PC-9 (cell line): Measurements from ENCODE around the gene OR6X1. TPM values are rescaled to one million over a fixed set of nuclear protein-coding genes. Genes with fewer than 3 reads are reported as not detected.

Experiments
- BruUV-seq: library from RNA; stranded (reverse); fragments of 400-500 nt; replicated peaks from 2 replicates; lab custom pipeline; 2021; lab: Mats Ljungman, UMichigan
- CTCF ChIA-PET: fragments of 300-600 bp; sonication (Branson Sonifier 250); formaldehyde crosslinking; loops from one replicate; lab custom pipeline; 2022; ENCODE audit warnings: antibody characterized with exemption; lab: Charles Lee
- POLR2A ChIA-PET: fragments of 300-600 bp; sonication (Branson Sonifier 250); formaldehyde crosslinking; loops from one replicate; lab custom pipeline; 2022; ENCODE audit warnings: antibody characterized with exemption; ENCODE audit not compliant: unreplicated experiment; lab: Charles Lee
- DNase-seq, 2 experiments: peaks; one replicate each; pipeline versions ENCODE4 v3.0.0 to v3.0.0-alpha.2; 2015 to 2022; ENCODE audit warnings: mixed read lengths in 1 of 2
- H2AFZ ChIP-seq: fragments of 200-600 bp; sonication (generic); 2 replicates; pipeline ENCODE4 v1.8.1; 2017; ENCODE audit warnings: antibody characterized with exemption
- H3F3A ChIP-seq: fragments of 200-600 bp; sonication (generic); 2 replicates; pipeline ENCODE4 v1.8.1; 2017; ENCODE audit warnings: antibody characterized with exemption, mild to moderate bottlenecking, low read depth; ENCODE audit not compliant: insufficient read depth
- H3K27ac ChIP-seq: fragments of 200-600 bp; sonication (generic); 2 replicates; pipeline ENCODE4 v1.6.1; 2016; ENCODE audit warnings: mixed run types
- H3K27me3 ChIP-seq: fragments of 200-600 bp; sonication (generic); 2 replicates; pipeline ENCODE4 v1.6.1; 2016; ENCODE audit warnings: low read depth, mixed run types; ENCODE audit not compliant: insufficient read depth
- H3K36me3 ChIP-seq: fragments of 200-600 bp; sonication (generic); 2 replicates; pipeline ENCODE4 v1.6.1; 2016; ENCODE audit warnings: low read depth, mixed run types
- H3K4me1 ChIP-seq: fragments of 200-600 bp; sonication (generic); replicated peaks from 2 replicates; pipeline ENCODE4 v1.6.1; 2016; ENCODE audit warnings: mixed run types; ENCODE audit not compliant: insufficient read depth
- H3K4me2 ChIP-seq: fragments of 200-600 bp; sonication (generic); 2 replicates; pipeline ENCODE4 v1.6.1; 2017; ENCODE audit warnings: mixed run types
- H3K4me3 ChIP-seq: fragments of 200-600 bp; sonication (generic); 2 replicates; pipeline ENCODE4 v1.6.1; 2016; ENCODE audit warnings: mixed run types
- H3K79me2 ChIP-seq: fragments of 200-600 bp; sonication (generic); 2 replicates; pipeline ENCODE4 v1.6.1; 2017; ENCODE audit warnings: low read depth, mixed run types
- H3K9me2 ChIP-seq: fragments of 200-600 bp; sonication (generic); 2 replicates; pipeline ENCODE4 v1.8.1; 2017; ENCODE audit warnings: mild to moderate bottlenecking; ENCODE audit not compliant: insufficient read depth
- H3K9me3 ChIP-seq: fragments of 200-600 bp; sonication (generic); 2 replicates; pipeline ENCODE4 v1.8.1; 2016; ENCODE audit warnings: low read depth; ENCODE audit not compliant: insufficient read depth
- H4K20me1 ChIP-seq: fragments of 200-600 bp; sonication (generic); 2 replicates; pipeline ENCODE4 v1.8.1; 2017; ENCODE audit not compliant: insufficient read depth
- EZH2 ChIP-seq: fragments of 200-600 bp; sonication (generic); IDR thresholded peaks from 2 replicates; pipeline ENCODE4 v1.8.0; 2017; ENCODE audit warnings: antibody characterized with exemption, low read depth
- intact Hi-C: fragments of 100-400 bp; cut with micrococcal nuclease; formaldehyde crosslinking; loops from one replicate; pipeline ENCODE4 v1.10.0; 2022; ENCODE audit not compliant: unreplicated experiment
- total RNA-seq: library from RNA; stranded (reverse); gene quantifications from 2 replicates; pipeline ENCODE4 v1.2.3, GENCODE V29; 2021
- TF ChIP-seq, protein P1 (sequence below): fragments of 200-600 bp; sonication (generic); conservative IDR thresholded peaks from 2 replicates; pipeline ENCODE4 v1.6.1; 2017; ENCODE audit warnings: mixed run types, antibody characterized with exemption, mild to moderate bottlenecking, moderate library complexity

OR6X1 gene
- total RNA-seq, 1 experiment from 2014 or later, result not detected

DNA sequence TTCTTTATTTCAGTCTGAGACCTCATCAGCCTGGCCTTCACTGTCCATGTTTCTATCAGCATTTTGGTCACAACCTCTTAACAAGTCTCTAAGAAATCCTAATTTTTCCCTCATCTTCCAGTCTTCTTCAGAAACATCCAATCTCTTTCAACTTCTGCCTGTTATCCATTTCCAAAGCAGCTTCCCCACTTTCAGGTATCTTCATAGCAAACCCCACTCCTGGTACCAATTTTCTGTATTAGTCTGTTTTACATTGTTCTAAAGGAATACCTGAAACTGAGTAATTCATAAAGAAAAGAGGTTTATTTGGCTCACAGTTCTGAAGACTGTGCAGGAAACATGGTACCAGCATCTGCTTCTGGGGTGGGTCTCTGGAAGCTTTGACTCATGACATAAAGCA is 8.1 kb upstream of the OR6X1 start:
- no peaks in the 10 kb centered on the region for H4K20me1 ChIP-seq
- H3K9me3 ChIP-seq, result no peaks in the 10 kb centered on the region
- H3K27me3 ChIP-seq, result peaks cover 22% of the 10 kb centered on the region
- no peak overlapping the region for H3K4me2 ChIP-seq
- intact Hi-C loops, result no loop called here
- POLR2A ChIA-PET, result no interaction called here
- no peaks in the 10 kb centered on the region for H3F3A ChIP-seq
- CTCF ChIA-PET, result no interaction called here
- no TSS peak for BruUV-seq
- no peak overlapping the region for H3K27ac ChIP-seq
- no peaks in the 10 kb centered on the region for H3K79me2 ChIP-seq
- no peaks in the 10 kb centered on the region for H3K36me3 ChIP-seq
- no peak overlapping the region for H3K4me3 ChIP-seq
- H3K4me1 ChIP-seq, result no peaks in the 10 kb centered on the region
- H3K9me2 ChIP-seq, result no peaks in the 10 kb centered on the region
- no peak for TF ChIP-seq EZH2
- DNase-seq, result no peak
- H2AFZ ChIP-seq, result no peak overlapping the region

DNA sequence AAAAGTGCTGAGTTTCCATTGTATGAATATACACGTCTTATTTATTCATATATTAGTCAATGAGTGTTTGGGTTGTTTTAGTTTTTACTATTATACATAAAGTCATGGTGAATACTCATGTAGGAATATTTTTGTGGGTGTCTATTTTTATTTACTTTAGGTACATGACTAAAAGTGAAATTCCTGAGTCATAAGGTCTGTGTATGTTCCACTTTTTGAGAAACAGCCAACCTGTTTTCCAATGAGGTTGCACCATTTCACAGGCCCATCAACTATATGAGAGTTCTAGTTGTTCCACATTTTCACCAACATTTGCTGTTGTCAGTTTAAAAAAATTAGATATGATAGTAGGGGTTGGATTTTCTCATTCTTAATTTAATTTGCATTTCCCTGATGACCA is 6.6 kb upstream of the OR6X1 start:
- H3K36me3 ChIP-seq, result no peaks in the 10 kb centered on the region
- no peak for DNase-seq
- CTCF ChIA-PET, result no interaction called here
- POLR2A ChIA-PET, result no interaction called here
- no peak overlapping the region for H3K4me2 ChIP-seq
- no peaks in the 10 kb centered on the region for H3K4me1 ChIP-seq
- H3K4me3 ChIP-seq, result no peak overlapping the region
- no peaks in the 10 kb centered on the region for H3K9me3 ChIP-seq
- H4K20me1 ChIP-seq, result no peaks in the 10 kb centered on the region
- peaks cover 36% of the 10 kb centered on the region for H3K27me3 ChIP-seq
- H3K79me2 ChIP-seq, result no peaks in the 10 kb centered on the region
- no peaks in the 10 kb centered on the region for H3K9me2 ChIP-seq
- no peaks in the 10 kb centered on the region for H3F3A ChIP-seq
- H2AFZ ChIP-seq, result no peak overlapping the region
- intact Hi-C loops, result no loop called here
- TF ChIP-seq EZH2, result no peak
- TF ChIP-seq, protein P1, sequence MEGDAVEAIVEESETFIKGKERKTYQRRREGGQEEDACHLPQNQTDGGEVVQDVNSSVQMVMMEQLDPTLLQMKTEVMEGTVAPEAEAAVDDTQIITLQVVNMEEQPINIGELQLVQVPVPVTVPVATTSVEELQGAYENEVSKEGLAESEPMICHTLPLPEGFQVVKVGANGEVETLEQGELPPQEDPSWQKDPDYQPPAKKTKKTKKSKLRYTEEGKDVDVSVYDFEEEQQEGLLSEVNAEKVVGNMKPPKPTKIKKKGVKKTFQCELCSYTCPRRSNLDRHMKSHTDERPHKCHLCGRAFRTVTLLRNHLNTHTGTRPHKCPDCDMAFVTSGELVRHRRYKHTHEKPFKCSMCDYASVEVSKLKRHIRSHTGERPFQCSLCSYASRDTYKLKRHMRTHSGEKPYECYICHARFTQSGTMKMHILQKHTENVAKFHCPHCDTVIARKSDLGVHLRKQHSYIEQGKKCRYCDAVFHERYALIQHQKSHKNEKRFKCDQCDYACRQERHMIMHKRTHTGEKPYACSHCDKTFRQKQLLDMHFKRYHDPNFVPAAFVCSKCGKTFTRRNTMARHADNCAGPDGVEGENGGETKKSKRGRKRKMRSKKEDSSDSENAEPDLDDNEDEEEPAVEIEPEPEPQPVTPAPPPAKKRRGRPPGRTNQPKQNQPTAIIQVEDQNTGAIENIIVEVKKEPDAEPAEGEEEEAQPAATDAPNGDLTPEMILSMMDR, result no peak
- no peak overlapping the region for H3K27ac ChIP-seq
- BruUV-seq, result no TSS peak

DNA sequence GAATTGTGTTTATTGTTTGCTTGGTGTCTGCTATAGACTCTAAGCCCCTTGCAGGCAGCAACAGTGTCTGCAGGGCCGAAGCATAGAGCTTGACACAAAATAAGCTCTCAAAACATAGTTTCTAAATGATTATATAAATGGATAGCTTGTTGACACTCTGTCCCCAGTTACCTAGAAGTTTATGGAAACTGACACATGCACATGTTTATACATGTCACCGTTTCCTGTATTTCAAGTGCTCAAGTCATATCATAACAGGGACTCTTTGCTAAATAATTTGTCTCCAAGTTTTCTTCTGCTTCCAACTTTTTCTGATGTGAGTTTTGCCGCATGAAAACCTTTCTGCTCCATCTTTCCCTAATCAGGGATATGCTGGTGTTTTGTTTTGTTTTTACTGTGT is 3.7 kb upstream of the OR6X1 start:
- no peaks in the 10 kb centered on the region for H3K4me1 ChIP-seq
- no peaks in the 10 kb centered on the region for H3K9me3 ChIP-seq
- H3K27ac ChIP-seq, result no peak overlapping the region
- no peak overlapping the region for H3K4me2 ChIP-seq
- no peaks in the 10 kb centered on the region for H3K9me2 ChIP-seq
- no peaks in the 10 kb centered on the region for H3F3A ChIP-seq
- BruUV-seq, result no TSS peak
- H3K36me3 ChIP-seq, result no peaks in the 10 kb centered on the region
- ChIA-PET POLR2A (no interaction called here), CTCF (no interaction called here)
- H3K4me3 ChIP-seq, result no peak overlapping the region
- no peak overlapping the region for H2AFZ ChIP-seq
- peaks cover 59% of the 10 kb centered on the region for H3K27me3 ChIP-seq
- no peak for DNase-seq
- H4K20me1 ChIP-seq, result no peaks in the 10 kb centered on the region
- no peaks in the 10 kb centered on the region for H3K79me2 ChIP-seq
- TF ChIP-seq, protein P1, result no peak
- TF ChIP-seq EZH2, result no peak
- intact Hi-C loops, result no loop called here

DNA sequence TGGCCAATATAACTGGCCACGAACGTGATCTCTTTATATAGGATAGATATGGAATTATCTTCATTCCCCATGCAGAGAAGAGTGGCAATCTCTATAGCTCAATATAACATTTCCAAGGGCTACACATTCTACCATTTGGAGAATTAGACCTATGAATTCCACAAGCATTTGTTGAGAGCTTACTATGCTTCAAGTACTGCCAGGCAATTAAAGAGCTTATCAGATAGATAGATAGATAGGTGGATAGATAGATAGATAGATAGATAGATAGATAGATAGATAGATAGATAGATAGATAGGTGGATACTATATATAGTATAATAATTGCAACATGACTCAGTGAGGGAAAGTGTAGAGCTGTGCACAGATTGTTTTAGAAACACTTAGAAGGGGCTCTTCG is 1.5 kb upstream of the OR6X1 start:
- DNase-seq, result no peak
- Histone ChIP-seq H3K36me3 (no peaks in the 10 kb centered on the region), H3K9me2 (no peaks in the 10 kb centered on the region), H3K4me1 (no peaks in the 10 kb centered on the region), H3K4me2 (no peak overlapping the region), H3K27me3 (peaks cover 62% of the 10 kb centered on the region), H3K79me2 (no peaks in the 10 kb centered on the region), H4K20me1 (no peaks in the 10 kb centered on the region), H3K9me3 (no peaks in the 10 kb centered on the region), H2AFZ (no peak overlapping the region), H3K27ac (no peak overlapping the region), H3F3A (no peaks in the 10 kb centered on the region), H3K4me3 (no peak overlapping the region)
- ChIA-PET POLR2A (no interaction called here), CTCF (no interaction called here)
- TF ChIP-seq EZH2, result no peak
- TF ChIP-seq, protein P1, result no peak
- intact Hi-C loops, result no loop called here
- no TSS peak for BruUV-seq
